Measurements from ENCODE around the gene LSS.

LSS gene

DNA sequence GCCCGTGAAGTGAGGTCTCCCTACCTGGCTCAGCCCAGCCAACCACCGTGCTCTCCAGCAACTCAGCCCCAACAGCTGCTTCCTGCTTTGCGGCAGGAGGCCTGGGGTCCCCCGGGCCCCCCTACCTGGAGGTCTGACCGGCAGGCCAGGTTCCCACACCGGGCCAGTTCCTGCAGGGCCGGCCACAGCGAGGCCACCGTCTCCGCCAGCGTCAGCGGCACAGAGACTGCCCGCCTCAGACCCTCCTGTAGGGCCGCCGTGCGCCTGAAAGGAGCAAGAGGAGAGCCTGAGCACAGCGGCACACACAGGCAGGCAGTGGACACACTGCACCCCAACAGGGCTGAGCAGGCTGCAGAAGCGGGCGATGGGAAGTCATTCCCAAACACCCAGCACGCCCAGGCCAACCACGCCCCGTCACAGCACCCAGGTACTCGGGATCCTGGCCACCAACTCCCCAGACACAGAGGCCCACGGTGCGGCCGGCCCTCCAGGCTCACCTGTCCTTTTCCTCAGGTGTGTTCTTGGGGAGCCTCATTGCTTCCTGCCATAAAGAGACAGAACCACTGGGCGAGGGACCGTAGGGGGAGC lies 90.1 kb downstream of the LSS start:
- DNase-seq (ENCODE audit: low read depth in 2 of 2), result no peak

Measured in stimulated activated CD4-positive, alpha-beta T cell treated with anti-CD3 and anti-CD28 coated beads, Interleukin-15, amount 100 ng/mL, for 48 hours (primary cell).